ENCODE data around the gene TOX4. TPM values are rescaled to one million over a fixed set of nuclear protein-coding genes. Genes with fewer than 3 reads are reported as not detected.

Gene TOX4
- total RNA-seq, 1 experiment from 2014 or later: 50.1 TPM

DNA sequence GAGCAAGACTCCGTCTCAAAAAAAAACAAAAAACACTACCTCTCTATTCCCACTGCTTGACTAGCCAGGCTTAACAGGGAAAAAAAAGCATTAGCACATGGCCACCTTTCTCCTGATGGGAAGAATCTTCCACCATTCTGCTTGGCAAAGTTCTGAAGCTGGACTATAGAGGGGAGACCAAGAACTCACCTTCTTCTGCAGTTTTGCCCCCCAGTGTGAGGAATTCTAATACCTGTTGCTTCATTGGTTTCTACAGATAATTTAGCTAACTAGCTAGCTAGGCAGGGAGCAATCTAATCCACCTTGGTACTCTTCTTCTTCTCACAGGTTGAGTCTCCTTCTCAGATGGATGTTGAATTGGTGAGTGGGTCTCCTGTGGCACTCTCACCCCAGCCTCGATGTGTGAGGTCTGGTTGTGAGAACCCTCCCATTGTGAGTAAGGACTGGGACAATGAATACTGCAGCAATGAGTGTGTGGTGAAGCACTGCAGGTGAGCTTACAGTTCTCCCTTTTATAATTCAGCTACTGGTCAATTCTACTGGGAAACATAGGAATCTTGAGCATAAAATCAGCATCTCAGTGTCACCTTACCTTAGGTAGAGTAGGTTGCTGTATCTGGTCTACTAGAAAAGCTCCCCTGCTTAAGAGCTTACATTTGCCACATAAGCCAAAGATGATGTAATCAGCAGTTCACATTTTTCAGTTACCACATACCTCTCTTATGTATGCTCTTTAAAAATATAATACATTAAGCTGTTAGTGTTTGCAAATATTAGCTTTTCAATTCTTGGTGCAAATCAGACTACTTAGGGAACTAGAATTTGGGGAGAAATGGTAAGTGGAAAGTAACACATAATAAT lies 18.1 kb downstream of the TOX4 start:
- intact Hi-C loops (cut with micrococcal nuclease; ENCODE audit: unreplicated experiment): loop anchor here (5.0 kb wide), 1 partner anchor 57 kb away; no protein-coding TSS in a partner anchor
- ATAC-seq (no peak), DNase-seq (ENCODE audit: low read depth, low spot score) (no peak)
- in situ Hi-C loops (cut with HindIII; ENCODE audit: low pct_unique_long_range_greater_than_20kb, low sequenced_read_pairs): no loop called here
- H3K36me3 ChIP-seq (ENCODE audit: control insufficient read depth, insufficient read depth, low read length): peaks cover 24% of the 10 kb centered on the region; the same call in 1 of the 2 replicates
- no peaks in the 10 kb centered on the region for H3K9me3 ChIP-seq (ENCODE audit: control insufficient read depth, insufficient read depth, low read depth, low read length)
- no peak overlapping the region for H3K27ac ChIP-seq (ENCODE audit: low read length)
- ChIA-PET POLR2A (interaction anchor here (0.7 kb wide), 2 partner anchors 8 to 182 kb away, joined by 3 read pairs; no protein-coding TSS in a partner anchor), CTCF (interaction anchor here (0.6 kb wide), 1 partner anchor 1152 kb away, joined by 5 read pairs; no protein-coding TSS in a partner anchor)
- H3K27me3 ChIP-seq (ENCODE audit: control insufficient read depth, insufficient read depth, low read length): no peaks in the 10 kb centered on the region
- BruUV-seq (replicated peaks): no TSS peak
- no peaks in the 10 kb centered on the region for H3K4me1 ChIP-seq (ENCODE audit: control insufficient read depth, insufficient read depth, low read length)
- TF ChIP-seq POLR2AphosphoS5 (IDR thresholded peaks at IDR 0.05; ENCODE audit: low read depth, low read length) (no peak), SIN3A (IDR thresholded peaks at IDR 0.05; ENCODE audit: borderline replicate concordance, insufficient read depth, low read depth, low read length) (no peak), TCF7L2 (IDR thresholded peaks at IDR 0.05; ENCODE audit: low read depth, low read length) (no peak)
- TF ChIP-seq, protein P1, sequence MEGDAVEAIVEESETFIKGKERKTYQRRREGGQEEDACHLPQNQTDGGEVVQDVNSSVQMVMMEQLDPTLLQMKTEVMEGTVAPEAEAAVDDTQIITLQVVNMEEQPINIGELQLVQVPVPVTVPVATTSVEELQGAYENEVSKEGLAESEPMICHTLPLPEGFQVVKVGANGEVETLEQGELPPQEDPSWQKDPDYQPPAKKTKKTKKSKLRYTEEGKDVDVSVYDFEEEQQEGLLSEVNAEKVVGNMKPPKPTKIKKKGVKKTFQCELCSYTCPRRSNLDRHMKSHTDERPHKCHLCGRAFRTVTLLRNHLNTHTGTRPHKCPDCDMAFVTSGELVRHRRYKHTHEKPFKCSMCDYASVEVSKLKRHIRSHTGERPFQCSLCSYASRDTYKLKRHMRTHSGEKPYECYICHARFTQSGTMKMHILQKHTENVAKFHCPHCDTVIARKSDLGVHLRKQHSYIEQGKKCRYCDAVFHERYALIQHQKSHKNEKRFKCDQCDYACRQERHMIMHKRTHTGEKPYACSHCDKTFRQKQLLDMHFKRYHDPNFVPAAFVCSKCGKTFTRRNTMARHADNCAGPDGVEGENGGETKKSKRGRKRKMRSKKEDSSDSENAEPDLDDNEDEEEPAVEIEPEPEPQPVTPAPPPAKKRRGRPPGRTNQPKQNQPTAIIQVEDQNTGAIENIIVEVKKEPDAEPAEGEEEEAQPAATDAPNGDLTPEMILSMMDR (IDR thresholded peaks at IDR 0.05): no peak
- TF ChIP-seq, protein P2, sequence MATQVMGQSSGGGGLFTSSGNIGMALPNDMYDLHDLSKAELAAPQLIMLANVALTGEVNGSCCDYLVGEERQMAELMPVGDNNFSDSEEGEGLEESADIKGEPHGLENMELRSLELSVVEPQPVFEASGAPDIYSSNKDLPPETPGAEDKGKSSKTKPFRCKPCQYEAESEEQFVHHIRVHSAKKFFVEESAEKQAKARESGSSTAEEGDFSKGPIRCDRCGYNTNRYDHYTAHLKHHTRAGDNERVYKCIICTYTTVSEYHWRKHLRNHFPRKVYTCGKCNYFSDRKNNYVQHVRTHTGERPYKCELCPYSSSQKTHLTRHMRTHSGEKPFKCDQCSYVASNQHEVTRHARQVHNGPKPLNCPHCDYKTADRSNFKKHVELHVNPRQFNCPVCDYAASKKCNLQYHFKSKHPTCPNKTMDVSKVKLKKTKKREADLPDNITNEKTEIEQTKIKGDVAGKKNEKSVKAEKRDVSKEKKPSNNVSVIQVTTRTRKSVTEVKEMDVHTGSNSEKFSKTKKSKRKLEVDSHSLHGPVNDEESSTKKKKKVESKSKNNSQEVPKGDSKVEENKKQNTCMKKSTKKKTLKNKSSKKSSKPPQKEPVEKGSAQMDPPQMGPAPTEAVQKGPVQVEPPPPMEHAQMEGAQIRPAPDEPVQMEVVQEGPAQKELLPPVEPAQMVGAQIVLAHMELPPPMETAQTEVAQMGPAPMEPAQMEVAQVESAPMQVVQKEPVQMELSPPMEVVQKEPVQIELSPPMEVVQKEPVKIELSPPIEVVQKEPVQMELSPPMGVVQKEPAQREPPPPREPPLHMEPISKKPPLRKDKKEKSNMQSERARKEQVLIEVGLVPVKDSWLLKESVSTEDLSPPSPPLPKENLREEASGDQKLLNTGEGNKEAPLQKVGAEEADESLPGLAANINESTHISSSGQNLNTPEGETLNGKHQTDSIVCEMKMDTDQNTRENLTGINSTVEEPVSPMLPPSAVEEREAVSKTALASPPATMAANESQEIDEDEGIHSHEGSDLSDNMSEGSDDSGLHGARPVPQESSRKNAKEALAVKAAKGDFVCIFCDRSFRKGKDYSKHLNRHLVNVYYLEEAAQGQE (IDR thresholded peaks at IDR 0.05; ENCODE audit: insufficient read depth in 1 of 2, low read depth in 2 of 2, low read length in 1 of 2): no peak
- no peak overlapping the region for H3K4me3 ChIP-seq (ENCODE audit: low read depth in 2 of 2, low read length in 2 of 2)

DNA sequence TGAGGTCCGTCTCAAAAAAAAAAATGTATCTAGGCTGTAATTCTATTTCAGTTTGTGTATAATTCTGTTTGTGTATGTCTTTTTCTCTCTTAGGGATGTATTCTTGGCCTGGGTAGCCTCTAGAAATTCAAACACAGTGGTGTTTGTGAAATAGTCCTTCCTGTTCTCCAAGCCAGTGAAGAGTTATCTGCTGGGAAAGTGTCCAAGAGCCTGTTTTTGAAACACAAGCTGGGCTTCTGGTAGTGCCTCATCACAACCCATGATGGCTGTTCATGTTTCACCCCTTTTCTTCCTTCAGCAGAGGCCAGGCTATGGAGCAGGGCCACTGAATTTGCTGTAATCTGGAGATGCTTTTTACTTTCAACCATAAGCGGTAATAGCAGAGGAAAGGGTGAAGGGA lies 19.5 kb downstream of the TOX4 start:
- CTCF ChIA-PET: no interaction called here
- TF ChIP-seq, protein P1 (IDR thresholded peaks at IDR 0.05): no peak
- TF ChIP-seq POLR2AphosphoS5 (IDR thresholded peaks at IDR 0.05; ENCODE audit: low read depth, low read length): no peak
- no peak for TF ChIP-seq TCF7L2 (IDR thresholded peaks at IDR 0.05; ENCODE audit: low read depth, low read length)
- no peak for TF ChIP-seq SIN3A (IDR thresholded peaks at IDR 0.05; ENCODE audit: borderline replicate concordance, insufficient read depth, low read depth, low read length)
- TF ChIP-seq, protein P2 (IDR thresholded peaks at IDR 0.05; ENCODE audit: insufficient read depth in 1 of 2, low read depth in 2 of 2, low read length in 1 of 2): no peak

More for the DNA sequence above, 19.5 kb downstream of the TOX4 start:
- in situ Hi-C loops (cut with HindIII; ENCODE audit: low pct_unique_long_range_greater_than_20kb, low sequenced_read_pairs): no loop called here
- no TSS peak for BruUV-seq (replicated peaks)
- intact Hi-C loops (cut with micrococcal nuclease; ENCODE audit: unreplicated experiment): loop anchor here (5.0 kb wide), 1 partner anchor 56 kb away; no protein-coding TSS in a partner anchor
- POLR2A ChIA-PET: interaction anchor here (0.5 kb wide), 1 partner anchor 12 kb away, joined by 9 read pairs; no protein-coding TSS in a partner anchor
- peaks cover 27% of the 10 kb centered on the region for H3K36me3 ChIP-seq (ENCODE audit: control insufficient read depth, insufficient read depth, low read length)
- no peak overlapping the region for H3K4me3 ChIP-seq (ENCODE audit: low read depth in 2 of 2, low read length in 2 of 2)
- H3K4me1 ChIP-seq (ENCODE audit: control insufficient read depth, insufficient read depth, low read length): no peaks in the 10 kb centered on the region
- no peak overlapping the region for H3K27ac ChIP-seq (ENCODE audit: low read length)
- DNase-seq (ENCODE audit: low read depth, low spot score) (no peak), ATAC-seq (no peak)
- H3K27me3 ChIP-seq (ENCODE audit: control insufficient read depth, insufficient read depth, low read length): no peaks in the 10 kb centered on the region
- no peaks in the 10 kb centered on the region for H3K9me3 ChIP-seq (ENCODE audit: control insufficient read depth, insufficient read depth, low read depth, low read length)

All from Panc1 (cell line).